ENCODE results near the gene KCNIP1.

Gene KCNIP1

DNA sequence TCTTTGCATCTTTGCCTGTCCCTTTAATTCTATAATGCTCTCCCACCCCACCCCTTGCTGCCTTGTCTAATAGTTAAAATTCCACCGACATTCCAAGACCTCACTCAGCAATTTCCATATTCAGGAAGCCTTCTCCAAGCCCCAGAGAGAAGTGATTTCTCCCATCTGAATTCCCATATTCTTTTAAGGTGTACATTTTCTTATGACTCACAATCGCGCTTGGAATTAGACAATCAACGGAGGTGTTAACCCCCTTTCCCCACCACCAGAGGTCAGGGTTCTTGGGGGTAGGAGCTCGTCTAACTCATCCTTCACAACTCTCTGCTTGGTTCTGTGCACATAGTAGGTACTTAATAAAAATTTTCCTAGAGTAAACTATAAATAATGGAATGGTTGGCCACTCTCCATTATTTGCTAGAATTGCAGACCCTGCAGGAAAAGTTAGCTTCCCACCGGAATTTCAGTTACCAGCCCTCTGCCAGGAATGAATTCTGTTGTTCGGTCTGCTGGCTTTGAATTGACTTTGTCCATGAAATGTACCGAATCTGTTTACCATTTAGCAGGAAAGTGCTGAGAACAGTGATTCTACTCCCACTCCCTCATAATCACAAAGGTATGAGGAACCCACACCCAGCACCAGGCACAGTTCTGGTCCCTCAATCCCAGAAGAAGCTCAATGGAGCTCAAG is 5.0 kb downstream of the KCNIP1 start:
- no peak for DNase-seq (ENCODE audit: low read depth in 2 of 2)

DNA sequence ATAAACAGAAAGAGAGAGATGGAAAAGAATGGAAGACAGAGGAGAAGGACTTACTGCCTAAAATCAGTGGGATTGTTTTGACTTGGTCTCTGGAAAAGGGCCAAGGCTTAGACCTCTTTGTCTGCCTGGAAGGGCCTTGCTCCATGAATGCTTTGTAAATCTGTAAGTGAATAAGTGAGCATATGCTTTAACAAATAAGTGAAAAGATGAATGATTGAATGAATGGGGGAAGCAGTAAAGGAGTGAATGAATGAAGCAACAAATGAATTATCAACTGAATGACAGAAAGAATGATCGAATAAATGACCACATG is 5.5 kb downstream of the KCNIP1 start:
- DNase-seq (ENCODE audit: low read depth in 2 of 2), result no peak

DNA sequence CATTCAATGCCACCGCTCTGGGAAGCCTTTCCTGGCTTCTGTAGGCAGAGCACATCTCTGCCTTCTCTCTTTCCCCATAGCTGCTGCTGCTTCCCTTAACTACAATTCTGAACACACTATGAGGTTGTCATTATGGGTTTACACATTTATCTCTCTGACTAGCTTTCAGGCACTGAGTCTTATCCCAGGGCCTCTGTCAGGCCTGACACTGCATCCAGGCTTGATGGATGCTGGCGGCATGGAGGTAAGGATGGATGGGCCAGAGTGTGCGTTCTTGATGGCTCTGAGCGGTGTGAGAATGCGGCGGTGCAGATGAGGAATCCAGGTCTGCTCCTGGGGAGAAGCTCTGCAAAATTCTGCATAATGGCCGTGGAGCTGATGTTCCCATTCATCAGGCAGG is 6.3 kb downstream of the KCNIP1 start:
- no peak for DNase-seq (ENCODE audit: low read depth in 2 of 2)

GRCh38 chr5:170510559-170510958 is 6.7 kb downstream of the KCNIP1 start:
- no peak for DNase-seq (ENCODE audit: low read depth in 2 of 2)

GRCh38 chr5:170511551-170512258 is 7.9 kb downstream of the KCNIP1 start:
- DNase-seq (ENCODE audit: low read depth in 2 of 2), result no peak

- no peak for DNase-seq (ENCODE audit: low read depth in 2 of 2)
Measured at GRCh38 chr5:170513856-170514525, 10.2 kb downstream of the KCNIP1 start.

GRCh38 chr5:170517411-170517810 is 13.6 kb downstream of the KCNIP1 start:
- no peak for DNase-seq (ENCODE audit: low read depth in 2 of 2)

- DNase-seq (ENCODE audit: low read depth in 2 of 2), result no peak
Measured at GRCh38 chr5:170518277-170518676, 14.5 kb downstream of the KCNIP1 start.

DNA sequence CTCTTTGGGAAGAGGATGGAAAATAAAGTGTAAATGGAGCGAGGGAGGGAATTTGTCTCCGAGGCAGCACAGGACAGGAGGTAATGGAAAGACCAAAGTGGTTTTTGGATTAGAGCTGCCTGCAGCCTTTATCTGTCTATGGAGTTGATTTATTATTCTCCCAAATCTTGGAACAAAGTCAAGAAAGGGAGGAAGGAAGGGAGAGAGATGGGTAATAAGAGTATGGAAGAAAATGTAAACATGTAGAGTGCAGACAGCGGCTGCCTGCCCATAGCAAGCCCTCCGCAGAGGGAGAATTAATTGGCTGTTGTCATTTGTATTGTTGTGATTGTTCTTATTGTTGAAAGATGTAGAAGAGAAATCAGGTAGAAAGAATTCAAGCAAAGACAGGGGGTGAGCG is 15.7 kb downstream of the KCNIP1 start:
- DNase-seq (ENCODE audit: low read depth in 2 of 2), result no peak

GRCh38 chr5:170520372-170520771 is 16.6 kb downstream of the KCNIP1 start:
- DNase-seq (ENCODE audit: low read depth in 2 of 2), result no peak

DNA sequence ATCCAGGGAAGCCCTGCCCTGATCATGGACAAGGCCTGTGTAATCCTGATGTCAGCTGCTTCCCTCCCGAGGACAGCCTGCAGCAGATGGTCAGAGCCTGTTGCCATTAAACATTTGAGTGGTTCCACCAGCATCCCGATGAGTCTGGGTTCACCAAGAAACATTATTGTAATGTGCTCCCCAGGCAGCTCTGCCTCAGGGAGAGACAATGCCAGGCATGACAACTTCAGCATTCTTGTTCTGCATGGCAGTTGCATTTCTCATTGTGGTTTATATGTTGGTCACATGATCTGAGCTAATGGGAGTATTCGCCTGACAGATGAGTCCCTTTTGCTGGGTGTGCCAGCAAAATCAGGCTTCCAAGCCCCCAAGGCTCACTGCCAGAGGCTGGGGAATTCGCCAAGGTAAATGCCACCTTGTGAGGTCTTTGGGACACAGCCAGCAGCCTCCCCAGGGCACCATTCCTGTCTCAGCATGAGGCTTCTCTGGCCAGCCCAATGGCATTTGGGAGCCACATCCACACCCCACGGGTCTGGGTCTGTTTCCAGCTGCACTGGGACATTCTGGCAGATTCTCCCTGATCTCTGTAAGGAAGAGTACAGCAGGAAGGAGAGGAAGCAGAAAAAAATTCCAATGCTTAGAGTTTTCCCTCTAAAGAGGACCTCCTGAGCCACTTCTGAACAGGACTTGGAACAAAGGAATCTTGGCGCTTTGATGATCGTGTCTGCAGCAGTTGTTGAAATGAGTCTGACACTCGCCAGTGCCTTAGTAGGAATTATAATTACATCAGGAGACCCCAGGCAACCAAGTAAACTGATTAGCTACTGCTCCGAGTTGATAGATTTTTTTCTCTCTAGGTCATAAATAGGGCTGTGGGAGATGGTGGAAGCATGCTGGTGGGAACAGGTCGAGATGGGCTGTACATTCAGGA is 18.7 kb downstream of the KCNIP1 start:
- no peak for DNase-seq (ENCODE audit: low read depth in 2 of 2)

GRCh38 chr5:170523142-170523551 is 19.3 kb downstream of the KCNIP1 start:
- no peak for DNase-seq (ENCODE audit: low read depth in 2 of 2)

GRCh38 chr5:170523830-170524229 is 20.0 kb downstream of the KCNIP1 start:
- no peak for DNase-seq (ENCODE audit: low read depth in 2 of 2)

GRCh38 chr5:170524576-170524975 is 20.8 kb downstream of the KCNIP1 start:
- no peak for DNase-seq (ENCODE audit: low read depth in 2 of 2)

- DNase-seq (ENCODE audit: low read depth in 2 of 2), result no peak
Measured at GRCh38 chr5:170525470-170526211, 21.8 kb downstream of the KCNIP1 start.

DNA sequence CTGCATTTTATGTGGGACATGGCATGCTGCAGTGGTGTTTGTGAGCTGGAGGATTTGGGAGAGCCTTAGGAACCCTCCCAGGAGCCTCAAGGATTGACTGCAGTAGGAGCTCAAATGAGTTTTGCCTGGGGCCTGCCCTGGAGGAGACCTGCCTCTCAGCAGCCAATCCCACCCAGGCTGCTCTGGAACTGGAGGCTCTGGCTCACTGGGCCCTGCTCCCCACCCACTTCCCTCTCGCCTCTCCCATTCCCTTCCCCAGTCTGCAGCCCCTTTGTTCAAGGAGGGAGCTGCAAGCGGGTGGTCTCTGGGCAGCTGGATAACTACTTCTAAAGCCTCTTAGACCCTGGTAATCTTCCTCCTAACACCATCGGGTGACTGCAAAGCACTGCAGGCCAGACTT is 24.2 kb downstream of the KCNIP1 start:
- DNase-seq (ENCODE audit: low read depth in 2 of 2), result no peak

DNA sequence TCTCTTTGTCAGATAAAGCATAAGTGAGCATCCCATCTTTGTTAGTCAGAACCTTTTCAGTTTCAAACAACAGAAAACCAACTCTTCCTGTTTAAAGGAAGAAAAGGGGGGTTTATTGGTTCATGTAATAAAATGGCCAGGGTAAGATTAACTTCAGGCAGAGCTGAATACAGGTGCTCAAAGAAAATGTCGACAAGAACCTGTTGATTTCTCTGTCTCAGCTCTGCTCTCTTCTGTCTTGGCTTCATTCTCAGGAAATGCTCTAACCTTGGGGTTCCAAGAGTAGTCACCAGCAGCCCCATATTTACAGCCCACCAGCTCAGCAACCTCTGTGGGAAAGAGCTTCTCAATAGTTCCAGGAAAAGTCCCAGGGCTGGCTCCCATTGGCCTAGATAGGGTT is 25.2 kb downstream of the KCNIP1 start:
- DNase-seq (ENCODE audit: low read depth in 2 of 2), result no peak

DNA sequence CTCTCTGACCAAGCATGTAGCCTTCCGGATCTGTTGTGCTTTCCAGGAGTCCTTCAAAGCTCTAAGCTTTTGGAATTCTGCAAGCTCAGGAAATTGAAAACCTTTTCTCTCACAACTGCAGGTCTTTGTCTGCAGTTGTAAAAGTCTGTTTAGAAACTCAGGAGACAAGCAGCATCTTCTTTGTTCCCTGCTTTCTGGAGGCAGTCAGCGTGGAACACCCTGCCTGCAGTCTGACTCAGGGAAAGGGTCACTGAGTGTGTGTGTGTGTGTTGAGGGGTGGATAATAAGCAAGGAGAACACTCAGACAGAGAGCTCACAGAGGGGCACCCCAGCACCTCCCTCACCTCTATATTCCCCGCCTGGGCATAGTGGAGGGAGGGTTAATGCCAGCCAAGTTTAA is 29.1 kb downstream of the KCNIP1 start:
- no peak for DNase-seq (ENCODE audit: low read depth in 2 of 2)

GRCh38 chr5:170533383-170533782 is 29.6 kb downstream of the KCNIP1 start:
- no peak for DNase-seq (ENCODE audit: low read depth in 2 of 2)

- no peak for DNase-seq (ENCODE audit: low read depth in 2 of 2)
Measured at GRCh38 chr5:170534177-170534576, 30.4 kb downstream of the KCNIP1 start.

- no peak for DNase-seq (ENCODE audit: low read depth in 2 of 2)
Measured at GRCh38 chr5:170534941-170535340, 31.1 kb downstream of the KCNIP1 start.

Measured in stimulated activated CD4-positive, alpha-beta T cell treated with anti-CD3 and anti-CD28 coated beads, Interleukin-4, amount 100 ng/mL, for 48 hours (primary cell).